HG02678 (cell line): ENCODE data around the gene LETM1.
A peak's percentile ranks its signal among the peaks of the same experiment; 100 is the strongest.

Experiments
- ATAC-seq: cut with Tn5 transposase; IDR thresholded peaks from one replicate; pipeline ENCODE4 v1.9.1; 2021; ENCODE audit warnings: mild to moderate bottlenecking, moderate library complexity; ENCODE audit not compliant: unreplicated experiment

The LETM1 gene

GRCh38 chr4:1873291-1873690 is 17.3 kb upstream of the LETM1 start:
- no peak for ATAC-seq

GRCh38 chr4:1872870-1873269 is 16.9 kb upstream of the LETM1 start:
- no peak for ATAC-seq

- peak; percentile 11 for ATAC-seq
These were observed 15.6 kb upstream of the LETM1 start for GRCh38 chr4:1871471-1872021.

- ATAC-seq = peak; percentile 65
These were observed 14.9 kb upstream of the LETM1 start, which contains the start of gene NSD2 for GRCh38 chr4:1870578-1871443. Gene NSD2, plus strand, starts transcription at chr4:1871393. Its CDS starts 29,262 bp downstream, at chr4:1900655.

- ATAC-seq = peak; percentile 44
These were observed 14.3 kb upstream of the LETM1 start for GRCh38 chr4:1870328-1870577.

GRCh38 chr4:1869530-1870327 is 13.8 kb upstream of the LETM1 start:
- ATAC-seq = peak; percentile 1

GRCh38 chr4:1868912-1869311 is 13.0 kb upstream of the LETM1 start:
- ATAC-seq = no peak

GRCh38 chr4:1868293-1868692 is 12.3 kb upstream of the LETM1 start:
- ATAC-seq = no peak

- no peak for ATAC-seq
These were observed 10.3 kb upstream of the LETM1 start for GRCh38 chr4:1866189-1866661.

GRCh38 chr4:1864076-1865008 is 8.4 kb upstream of the LETM1 start:
- no peak for ATAC-seq

- no peak for ATAC-seq
These were observed 7.5 kb upstream of the LETM1 start for GRCh38 chr4:1863297-1864033.

- ATAC-seq = no peak
These were observed 7.0 kb upstream of the LETM1 start for GRCh38 chr4:1862961-1863296.

- no peak for ATAC-seq
These were observed 6.3 kb upstream of the LETM1 start for GRCh38 chr4:1862055-1862911.

- ATAC-seq = no peak
These were observed 3.4 kb upstream of the LETM1 start for GRCh38 chr4:1859389-1859753.

- ATAC-seq = no peak
These were observed 2.0 kb upstream of the LETM1 start for GRCh38 chr4:1857931-1858330.

GRCh38 chr4:1856943-1857699 is 1.2 kb upstream of the LETM1 start:
- no peak for ATAC-seq

- ATAC-seq = peak; percentile 5
These were observed 454 bp downstream of the LETM1 start for GRCh38 chr4:1855333-1856070.

- no peak for ATAC-seq
These were observed 1.2 kb downstream of the LETM1 start for GRCh38 chr4:1854752-1855151.
